ENCODE data around the gene NELL2.
"Not testable (repeated sequence)": the region's sequence is repeated elsewhere in the genome, so short reads cannot be mapped to it uniquely, and the experiment has no call there.

NELL2 gene

DNA sequence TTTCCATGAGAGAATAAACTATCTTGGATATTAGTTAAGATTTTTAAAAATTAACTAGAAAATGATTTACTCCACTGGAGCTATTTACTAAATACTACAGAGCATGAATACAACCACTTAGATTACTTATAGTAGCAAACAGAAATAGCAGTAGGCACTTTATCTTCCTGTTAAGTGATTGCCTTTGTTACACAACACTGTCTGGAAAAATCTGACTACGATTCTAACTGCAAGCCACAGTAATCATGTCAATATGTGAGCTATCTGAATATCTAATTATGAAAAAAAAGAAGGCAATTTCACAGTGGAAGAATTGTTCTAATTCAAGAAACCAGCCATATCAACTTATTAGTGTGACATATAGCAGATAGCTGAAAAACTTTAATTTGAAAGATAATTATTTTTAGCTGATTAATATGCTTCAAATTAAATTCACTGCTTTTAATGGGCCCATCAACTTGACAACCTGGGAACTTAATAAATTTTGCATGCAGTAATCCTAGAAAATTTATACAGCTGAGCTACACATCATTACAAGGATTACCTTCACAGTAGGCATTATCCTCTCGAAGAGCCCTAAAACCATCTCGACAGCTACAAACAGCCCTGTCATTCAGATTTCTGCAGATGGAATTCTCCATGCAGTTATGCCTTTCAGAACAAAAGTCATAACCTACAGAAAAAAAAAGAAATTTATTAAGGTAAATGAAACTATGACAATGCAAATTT lies 172.8 kb downstream of the NELL2 start:
- DNase-seq (ENCODE audit: extremely low read depth in 1 of 2, low read depth in 1 of 2) = no peak

DNA sequence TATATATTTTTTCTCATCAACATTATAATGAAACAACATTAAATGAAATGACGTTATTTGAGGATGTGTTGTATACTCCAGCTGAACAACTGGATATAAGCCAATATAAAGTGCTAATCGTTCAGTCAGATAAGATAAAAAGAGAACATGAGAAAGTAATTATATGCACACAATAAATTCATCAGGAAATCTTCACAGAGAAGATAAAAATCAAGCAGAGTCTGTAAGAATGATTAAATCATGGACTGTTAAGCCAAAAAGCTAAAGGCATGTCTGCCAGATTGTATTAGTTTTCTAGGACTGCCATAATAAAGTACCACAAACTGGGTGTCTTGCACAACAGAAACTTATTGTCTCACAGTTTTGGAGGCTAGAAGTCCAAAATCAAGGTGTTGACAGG lies 178.6 kb downstream of the NELL2 start:
- DNase-seq (ENCODE audit: extremely low read depth in 1 of 2, low read depth in 1 of 2) = no peak

DNA sequence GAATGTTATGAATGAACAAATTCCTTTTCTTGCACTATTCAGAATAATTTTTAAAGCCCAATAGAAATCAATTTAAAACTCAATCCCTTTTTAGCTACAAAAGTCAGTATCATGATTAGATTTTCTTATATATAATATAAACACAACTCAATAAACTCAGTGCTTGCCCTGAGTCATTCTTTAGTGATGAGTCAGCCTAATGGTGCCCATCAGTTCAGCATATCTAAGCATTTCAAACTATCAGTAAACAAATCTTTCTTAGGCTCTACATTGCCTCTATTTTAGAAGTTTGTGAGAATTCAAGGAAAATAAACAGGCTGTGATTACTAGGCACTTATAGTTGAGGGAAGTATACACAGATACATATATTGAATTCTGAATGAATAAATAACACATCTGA lies 179.6 kb downstream of the NELL2 start:
- DNase-seq (ENCODE audit: extremely low read depth in 1 of 2, low read depth in 1 of 2) = no peak

DNA sequence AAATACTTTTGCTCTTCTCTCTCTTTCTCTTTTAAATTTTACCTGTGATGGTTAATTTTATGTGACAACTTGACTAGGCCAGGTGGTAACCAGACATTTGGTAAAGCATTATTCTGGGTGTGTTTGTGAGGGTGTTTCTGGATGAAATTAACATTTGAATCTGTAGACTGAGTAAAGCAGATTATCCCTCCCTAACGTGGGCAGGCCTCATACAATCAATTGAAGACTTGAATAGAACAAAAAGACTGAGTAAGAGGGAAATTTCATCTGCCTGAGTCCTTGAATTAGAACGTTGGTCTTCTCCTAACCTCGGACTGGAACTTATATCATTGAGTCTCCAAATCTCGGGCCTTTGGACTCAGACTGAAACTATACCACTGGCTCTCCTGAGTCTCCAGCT lies 182.1 kb downstream of the NELL2 start:
- no peak for DNase-seq (ENCODE audit: extremely low read depth in 1 of 2, low read depth in 1 of 2)

DNA sequence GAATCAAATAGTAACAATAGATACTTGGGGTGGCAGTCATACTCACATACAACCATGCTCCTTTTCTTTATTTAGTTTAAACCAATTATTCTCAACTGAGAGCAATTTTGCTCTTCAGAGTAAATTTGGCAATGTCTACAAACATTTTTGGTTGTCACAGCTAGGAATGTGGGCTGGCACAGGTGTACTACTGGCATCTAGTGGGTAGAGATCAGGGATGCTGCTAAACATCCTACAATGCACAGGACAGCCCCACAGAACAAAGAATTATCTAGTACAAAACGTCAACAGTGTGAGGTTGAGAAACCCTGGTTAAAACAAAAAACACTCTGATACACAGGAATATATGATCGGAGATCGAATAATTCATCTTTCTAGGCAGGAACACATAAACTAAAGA lies 186.5 kb downstream of the NELL2 start:
- DNase-seq (ENCODE audit: extremely low read depth in 1 of 2, low read depth in 1 of 2) = no peak

DNA sequence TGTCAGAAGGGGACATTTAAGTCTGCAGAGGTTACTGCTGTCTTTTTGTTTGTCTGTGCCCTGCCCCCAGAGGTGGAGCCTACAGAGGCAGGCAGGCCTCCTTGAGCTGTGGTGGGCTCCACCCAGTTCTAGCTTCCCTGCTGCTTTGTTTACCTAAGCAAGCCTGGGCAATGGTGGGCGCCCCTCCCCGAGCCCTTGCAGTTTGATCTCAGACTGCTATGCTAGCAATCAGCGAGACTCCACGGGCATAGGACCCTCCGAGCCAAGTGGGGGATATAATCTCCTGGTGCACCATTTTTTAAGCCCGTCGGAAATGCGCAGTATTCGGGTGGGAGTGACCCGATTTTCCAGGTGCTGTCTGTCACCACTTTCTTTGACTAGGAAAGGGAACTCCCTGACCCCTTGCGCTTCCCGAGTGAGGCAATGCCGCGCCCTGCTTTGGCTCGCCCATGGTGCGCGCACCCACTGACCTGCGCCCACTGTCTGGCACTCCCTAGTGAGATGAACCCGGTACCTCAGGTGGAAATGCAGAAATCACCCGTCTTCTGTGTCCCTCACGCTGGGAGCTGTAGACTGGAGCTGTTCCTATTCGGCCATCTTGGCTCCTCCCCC lies 189.2 kb downstream of the NELL2 start:
- DNase-seq (ENCODE audit: extremely low read depth in 1 of 2, low read depth in 1 of 2) = not testable (repeated sequence)

DNA sequence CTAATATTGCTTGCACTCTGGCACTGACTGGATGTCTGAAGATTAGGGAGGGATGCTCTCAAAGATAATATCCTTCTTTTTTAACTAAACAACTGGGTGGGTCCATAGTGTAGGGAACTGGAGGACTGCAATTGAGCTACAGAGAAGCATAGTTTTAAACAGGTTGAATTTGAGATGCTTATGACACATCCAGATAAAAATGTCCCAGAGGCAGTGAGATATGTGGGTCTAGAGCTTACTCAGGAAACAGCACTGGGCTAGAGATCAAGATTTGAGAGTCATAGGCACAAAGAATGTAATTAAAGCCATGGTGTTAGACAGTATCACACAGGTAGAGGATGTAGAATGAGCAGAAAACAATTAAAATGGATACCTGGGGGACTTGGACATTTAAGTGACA lies 198.4 kb downstream of the NELL2 start:
- no peak for DNase-seq (ENCODE audit: extremely low read depth in 1 of 2, low read depth in 1 of 2)

DNA sequence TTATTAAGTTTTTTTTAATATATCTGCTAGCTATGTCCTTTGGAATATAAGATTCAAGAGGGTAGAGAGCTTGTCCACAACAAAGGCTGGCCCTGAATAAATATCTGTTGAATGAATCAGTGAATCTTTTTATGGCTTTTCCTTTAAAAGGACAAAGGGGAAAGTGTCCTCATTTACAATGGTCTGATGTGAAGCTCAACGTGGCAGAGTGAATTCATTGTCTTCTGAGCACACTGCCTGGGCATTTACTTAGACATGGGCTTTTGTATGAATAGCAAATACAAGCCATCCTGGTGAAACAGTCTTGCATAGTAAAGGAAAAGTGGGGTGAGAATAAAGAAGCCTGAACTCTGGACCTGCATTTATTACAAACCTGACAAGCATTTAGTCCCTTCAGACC lies 201.2 kb downstream of the NELL2 start:
- DNase-seq (ENCODE audit: extremely low read depth in 1 of 2, low read depth in 1 of 2) = no peak

DNA sequence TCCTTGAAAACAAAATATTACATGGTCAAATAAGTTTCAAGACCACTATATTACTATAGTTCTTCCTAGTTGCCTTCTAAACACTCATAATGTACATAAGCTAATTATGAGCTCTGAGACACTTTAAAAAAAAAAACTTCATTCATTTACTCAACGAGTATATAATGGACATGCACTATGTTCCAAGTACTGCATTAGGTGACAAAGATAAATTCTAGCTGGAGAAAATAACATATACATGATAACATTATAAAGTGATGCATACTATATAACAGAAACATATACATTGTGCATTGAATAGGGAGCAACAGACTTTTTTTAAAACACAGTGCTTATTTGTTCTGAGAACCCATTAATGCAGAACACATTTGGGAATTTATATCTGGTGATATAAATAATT lies 202.3 kb downstream of the NELL2 start:
- DNase-seq (ENCODE audit: extremely low read depth in 1 of 2, low read depth in 1 of 2) = no peak

DNA sequence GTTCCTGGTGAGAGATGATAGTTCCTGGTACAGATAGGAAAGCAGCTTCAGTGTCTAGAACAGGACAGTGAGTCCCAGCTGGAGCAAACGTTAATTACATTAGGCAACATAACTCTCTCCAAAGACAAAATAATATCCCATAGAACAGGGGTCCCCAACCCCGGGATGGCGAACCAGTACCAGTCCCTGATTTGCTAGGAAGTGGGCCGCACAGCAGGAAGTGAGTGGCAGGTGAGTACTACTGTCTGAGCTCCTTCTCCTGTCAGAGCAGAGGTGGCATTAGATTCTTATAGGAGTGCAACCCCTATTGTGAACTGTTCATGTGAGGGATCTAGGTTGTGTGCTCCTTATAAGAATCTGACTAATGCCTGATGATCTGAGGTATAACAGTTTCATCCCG lies 204.1 kb downstream of the NELL2 start:
- no peak for DNase-seq (ENCODE audit: extremely low read depth in 1 of 2, low read depth in 1 of 2)

DNA sequence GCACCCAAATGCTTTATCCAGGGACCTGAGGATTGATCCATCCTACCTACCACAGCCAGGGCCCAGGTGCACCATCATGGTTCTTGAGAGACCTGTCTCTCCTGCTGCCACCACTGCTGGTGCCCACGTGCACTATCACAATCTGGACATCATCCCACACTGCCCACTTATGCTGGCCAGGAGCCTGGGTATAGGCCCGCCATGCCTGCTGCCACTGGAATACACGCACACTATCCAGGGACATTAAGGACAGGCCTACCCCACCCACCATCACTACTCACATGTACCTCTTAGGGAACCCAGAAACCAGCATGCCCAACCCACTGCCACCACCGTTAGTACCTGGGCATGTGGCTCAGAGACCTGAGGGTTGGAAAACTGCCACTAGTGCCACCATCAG lies 207.7 kb downstream of the NELL2 start:
- DNase-seq (ENCODE audit: extremely low read depth in 1 of 2, low read depth in 1 of 2) = no peak

DNA sequence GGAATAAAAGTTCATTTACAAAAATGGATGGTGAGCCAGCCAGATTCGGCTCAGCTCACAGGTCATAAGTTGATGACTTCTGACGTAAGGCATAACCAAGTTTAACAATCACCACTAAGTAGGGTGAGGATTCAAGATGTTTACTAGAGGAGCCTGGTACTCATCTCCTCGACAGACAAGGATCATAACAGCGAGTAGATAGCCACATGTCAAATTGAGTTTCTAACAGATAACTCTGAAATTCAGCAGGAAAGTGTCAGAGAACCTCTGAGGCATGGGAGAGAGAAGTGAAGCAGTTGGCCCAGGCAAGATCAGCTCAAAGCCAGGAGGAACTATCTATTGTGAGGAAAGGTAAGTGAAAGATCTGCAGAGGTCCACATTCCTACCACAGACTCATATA lies 208.7 kb downstream of the NELL2 start:
- no peak for DNase-seq (ENCODE audit: extremely low read depth in 1 of 2, low read depth in 1 of 2)

DNA sequence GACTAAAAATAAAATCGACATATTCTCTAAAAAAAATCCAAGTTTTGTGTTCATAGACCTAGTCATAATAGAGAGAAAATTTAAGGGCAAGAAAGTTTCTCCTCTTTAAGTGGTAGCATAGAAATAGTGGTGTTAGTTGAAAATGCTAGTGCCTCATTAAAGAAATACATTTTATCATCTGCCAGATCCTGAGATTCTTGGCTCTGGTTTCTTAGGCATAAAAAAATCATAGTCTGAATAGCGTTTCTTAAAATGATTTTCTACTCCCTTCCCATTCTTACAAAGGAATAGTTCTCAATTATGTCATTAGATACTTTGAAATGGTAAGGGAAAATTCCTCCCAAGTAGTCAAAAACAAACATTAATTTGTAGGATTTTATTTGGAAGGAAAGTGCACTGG lies 212.8 kb downstream of the NELL2 start:
- no peak for DNase-seq (ENCODE audit: extremely low read depth in 1 of 2, low read depth in 1 of 2)

DNA sequence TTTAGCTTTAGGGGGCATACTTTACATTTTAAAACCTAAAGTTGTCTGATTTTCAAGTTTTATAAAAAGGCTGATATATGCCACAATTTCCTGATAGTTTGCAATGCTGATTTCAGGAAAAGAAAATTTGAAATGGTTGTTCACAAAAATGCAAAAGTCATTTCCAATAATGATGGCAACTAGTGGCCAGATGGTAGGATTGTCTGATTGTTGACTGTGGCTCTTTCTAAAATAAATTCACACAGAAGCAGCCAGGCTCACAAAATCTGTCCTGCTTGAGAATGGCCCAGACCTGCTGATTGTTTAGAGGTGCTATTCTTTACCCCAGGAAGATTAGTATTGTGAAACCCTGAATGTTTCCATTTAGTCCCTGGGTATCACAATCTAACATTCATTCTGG lies 220.3 kb downstream of the NELL2 start:
- no peak for DNase-seq (ENCODE audit: extremely low read depth in 1 of 2, low read depth in 1 of 2)

DNA sequence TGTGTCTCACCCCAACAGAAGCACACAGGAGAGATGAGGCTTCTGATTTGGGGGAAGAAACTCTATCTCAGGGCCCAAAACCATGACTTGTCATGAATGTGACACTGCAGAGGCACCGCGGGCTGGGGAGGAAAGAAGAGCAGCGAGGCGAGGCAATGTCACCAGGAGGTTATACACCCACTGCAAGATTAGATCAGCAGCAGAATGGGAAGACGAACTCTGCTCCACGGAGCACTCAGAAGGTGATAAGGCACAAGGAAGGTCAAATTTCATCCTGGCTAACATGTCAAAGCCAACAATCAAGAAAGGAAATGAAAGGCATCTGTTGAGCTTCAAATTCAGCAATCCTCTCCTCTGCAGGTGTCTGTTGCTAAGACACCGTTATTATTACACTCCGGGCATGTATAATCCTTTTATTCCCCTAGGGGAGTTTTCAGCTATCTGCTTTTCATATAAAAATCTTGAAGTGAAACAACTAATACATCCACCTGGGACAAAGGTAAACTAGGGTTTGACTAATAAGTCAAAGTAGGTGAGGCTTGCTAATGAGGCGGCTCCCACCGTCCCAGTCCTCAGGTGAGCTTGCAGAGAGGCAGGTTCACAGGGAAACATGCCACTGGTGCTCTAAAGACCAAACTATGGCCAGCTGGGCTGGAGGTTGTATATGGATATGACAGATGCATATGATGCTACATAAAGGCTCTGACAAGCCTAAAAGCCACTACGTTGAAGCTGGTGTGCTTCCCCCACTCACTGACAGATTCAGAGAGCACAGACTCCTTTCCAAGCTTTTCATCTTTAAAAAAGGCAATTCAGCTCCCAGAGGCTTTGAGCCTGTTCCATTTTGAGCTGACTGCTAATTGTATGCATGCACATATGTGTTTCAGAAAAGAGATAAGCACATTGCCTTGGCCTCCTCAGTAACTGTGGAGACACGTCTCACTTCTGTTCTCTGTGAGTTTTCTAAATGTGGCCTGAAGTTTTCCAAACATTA lies 221.2 kb downstream of the NELL2 start:
- DNase-seq (ENCODE audit: extremely low read depth in 1 of 2, low read depth in 1 of 2) = no peak

DNA sequence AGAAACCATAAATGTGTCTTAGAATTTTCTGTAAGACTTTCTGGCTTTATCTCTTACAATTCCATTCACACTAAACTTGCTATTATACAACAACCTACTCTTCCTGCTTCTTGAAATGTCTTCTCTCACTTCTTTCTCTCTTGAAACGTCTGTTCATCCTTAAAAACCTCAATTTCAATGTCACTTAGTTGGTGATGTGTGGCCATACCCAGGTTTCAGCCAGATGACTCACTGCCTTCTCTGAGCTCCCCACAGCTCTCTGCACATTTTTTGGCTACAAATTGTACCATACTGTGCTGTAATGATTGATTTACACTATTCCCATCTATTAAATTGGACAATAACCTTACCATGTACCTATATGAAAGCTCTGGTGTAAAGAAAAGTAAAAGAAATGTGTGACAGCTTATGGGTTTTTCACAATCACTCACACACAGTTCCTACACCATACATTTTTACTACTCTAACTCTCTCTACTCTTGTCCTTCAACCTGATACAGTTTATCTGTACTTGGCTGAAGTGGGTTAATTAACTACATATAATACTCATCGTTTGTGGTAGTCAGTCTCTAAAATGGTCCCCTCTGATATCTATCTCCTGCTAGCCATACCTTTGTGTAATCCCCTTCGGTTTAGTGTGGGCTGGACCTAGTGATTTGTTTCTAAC lies 222.1 kb downstream of the NELL2 start:
- no peak for DNase-seq (ENCODE audit: extremely low read depth in 1 of 2, low read depth in 1 of 2)

DNA sequence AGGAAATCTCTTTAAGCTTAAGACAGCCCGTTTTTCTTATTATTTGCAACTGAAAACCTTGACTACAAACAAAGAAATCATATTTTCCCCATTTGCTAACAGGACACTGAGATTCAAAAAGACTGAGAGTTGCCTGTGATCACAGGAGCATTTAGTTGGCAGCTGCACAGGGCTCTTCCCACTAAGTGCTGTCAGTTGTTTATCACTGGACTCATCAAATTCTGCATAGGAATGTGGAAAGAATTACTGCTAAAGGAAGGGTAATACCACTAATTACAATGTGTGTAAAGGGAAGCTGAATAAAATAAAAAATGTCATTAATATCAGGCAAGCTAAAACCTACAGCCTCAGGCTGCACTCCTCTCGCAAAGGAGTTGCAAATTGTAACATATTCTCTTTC lies 226.4 kb downstream of the NELL2 start:
- DNase-seq (ENCODE audit: extremely low read depth in 1 of 2, low read depth in 1 of 2) = no peak

DNA sequence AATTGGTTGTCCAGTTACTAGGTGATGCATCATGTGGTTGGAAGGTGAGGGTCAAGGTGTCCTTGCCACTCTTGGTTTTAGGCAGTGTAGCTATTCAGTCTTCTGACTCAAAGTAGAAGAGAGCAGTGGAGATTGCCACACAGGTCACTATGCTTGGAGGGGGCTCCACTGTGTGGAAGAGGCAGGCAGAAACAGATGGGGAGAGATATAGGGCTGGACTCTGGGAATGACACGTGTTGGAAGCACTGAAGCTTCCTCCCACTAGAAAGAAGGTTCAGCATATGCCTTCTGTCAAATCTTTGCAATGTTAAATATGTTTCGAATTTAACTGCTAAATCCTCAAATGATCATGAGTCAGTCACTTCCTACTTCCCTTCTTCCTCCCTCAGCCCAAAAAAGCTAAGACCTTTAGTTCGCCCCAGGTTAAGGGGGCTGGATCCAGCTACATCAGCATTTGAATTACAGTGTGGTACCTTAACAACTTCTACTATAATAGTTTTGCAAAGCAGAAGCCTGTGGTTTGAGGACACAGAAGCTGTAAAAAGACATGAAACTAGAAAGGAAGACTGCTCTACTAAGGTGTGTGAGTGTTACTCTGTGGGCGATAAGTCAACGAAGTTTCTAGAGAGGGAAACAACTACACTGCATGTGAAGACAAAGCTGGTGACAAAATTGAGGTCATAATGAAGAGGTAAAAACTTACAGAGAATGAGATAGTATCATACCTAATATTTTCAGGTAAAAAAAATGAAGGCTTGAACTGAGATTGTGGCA lies 228.0 kb downstream of the NELL2 start:
- DNase-seq (ENCODE audit: extremely low read depth in 1 of 2, low read depth in 1 of 2) = no peak

DNA sequence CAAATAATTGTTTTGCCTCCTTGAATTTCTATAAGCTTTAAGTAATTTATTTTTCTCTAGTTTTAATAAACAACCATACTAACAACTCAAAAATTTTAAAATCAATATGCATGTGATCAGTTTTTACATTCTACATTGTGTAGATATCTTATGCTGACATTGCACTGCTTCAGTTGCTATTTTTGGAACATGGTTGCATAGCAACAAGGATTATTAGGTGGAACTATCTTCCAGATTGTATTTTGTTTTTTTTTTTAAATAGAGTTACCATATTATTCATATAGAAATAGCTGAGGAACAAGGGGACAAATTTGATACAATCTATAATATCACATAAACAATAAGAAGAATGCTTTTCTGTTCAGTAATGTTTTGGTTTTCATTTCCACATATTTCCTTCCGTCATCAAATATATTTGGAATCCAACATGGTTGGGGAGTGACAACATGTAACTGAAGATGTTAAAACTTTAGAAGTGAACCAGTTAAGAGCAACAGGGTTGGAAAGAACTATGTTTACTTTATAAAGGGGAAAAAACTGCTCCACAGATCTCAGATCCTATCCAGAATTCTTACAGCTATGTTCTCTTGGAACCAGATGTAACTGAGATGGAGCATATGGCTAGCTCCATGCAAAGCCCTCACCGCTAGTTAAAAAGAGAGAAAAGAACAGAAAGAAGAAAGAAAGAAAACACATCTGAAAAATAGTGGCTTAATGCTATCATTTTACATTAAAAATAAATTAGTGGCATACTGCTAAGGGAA lies 235.5 kb downstream of the NELL2 start:
- no peak for DNase-seq (ENCODE audit: extremely low read depth in 1 of 2, low read depth in 1 of 2)

DNA sequence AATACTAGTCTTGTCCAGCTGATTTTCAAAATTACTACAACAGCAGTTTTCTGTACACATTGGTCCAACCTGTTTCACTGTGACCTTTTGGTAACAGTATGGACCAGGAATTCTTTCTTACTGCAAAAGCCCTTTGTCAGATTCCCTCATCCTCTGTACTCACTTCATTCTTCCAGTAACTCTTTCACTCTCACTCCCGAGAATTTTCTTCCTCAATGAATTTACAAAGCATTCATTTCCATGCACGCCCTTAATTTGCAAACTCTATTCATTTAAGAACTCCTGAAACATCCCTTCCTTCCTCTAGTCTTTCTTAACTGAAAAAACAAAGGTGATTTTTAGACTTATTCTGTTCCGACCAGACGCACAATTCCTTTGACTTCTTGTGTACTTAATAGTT lies 238.2 kb downstream of the NELL2 start:
- no peak for DNase-seq (ENCODE audit: extremely low read depth in 1 of 2, low read depth in 1 of 2)

Measured in activated CD8-positive, alpha-beta memory T cell treated with anti-CD3 and anti-CD28 coated beads for 1 hour (primary cell).